Naive B cell (primary cell): ENCODE data around the gene RABIF. TPM values are rescaled to one million over a fixed set of nuclear protein-coding genes. Genes with fewer than 3 reads are reported as not detected.
"Not testable (repeated sequence)": the region's sequence is repeated elsewhere in the genome, so short reads cannot be mapped to it uniquely, and the experiment has no call there.

Experiments
- ATAC-seq, 2 donors: fragments of 150-1000 bp; cut with Tn5 transposase; 2 replicates each; pipeline ENCODE4 v1.10.0; 2021; ENCODE audit warnings: low read depth in 2 of 2, mild to moderate bottlenecking in 2 of 2, moderate library complexity in 2 of 2
- DNase-seq: peaks from one replicate; pipeline ENCODE4 v3.0.0; 2022
- H3K27ac Mint-ChIP-seq, 6 donors: one replicate each; pipeline ENCODE4 v1.8.0; 2020 to 2022; ENCODE audit warnings: mild to moderate bottlenecking in 6 of 6, mixed read lengths in 6 of 6, moderate library complexity in 5 of 6, inconsistent platforms in 2 of 6
- H3K27me3 Mint-ChIP-seq, 3 donors: one replicate each; pipeline ENCODE4 v1.8.0; 2021 to 2022; ENCODE audit warnings: mixed read lengths in 3 of 3, mild to moderate bottlenecking in 1 of 3
- H3K36me3 Mint-ChIP-seq, 2 donors: one replicate each; pipeline ENCODE4 v1.8.0; 2020 to 2022; ENCODE audit warnings: mixed read lengths in 2 of 2, inconsistent platforms in 1 of 2, mild to moderate bottlenecking in 1 of 2
- H3K4me1 Mint-ChIP-seq, 3 donors: one replicate each; pipeline ENCODE4 v1.8.0; 2020 to 2022; ENCODE audit warnings: mixed read lengths in 3 of 3, inconsistent platforms in 1 of 3, mild to moderate bottlenecking in 1 of 3, moderate library complexity in 1 of 3
- H3K4me3 Mint-ChIP-seq, 8 donors: one replicate each; pipeline ENCODE4 v1.8.0; 2020 to 2022; ENCODE audit warnings: mild to moderate bottlenecking in 8 of 8, mixed read lengths in 8 of 8, moderate library complexity in 8 of 8, inconsistent platforms in 2 of 8
- H3K9me3 Mint-ChIP-seq, 7 donors: one replicate each; pipeline ENCODE4 v1.8.0; 2020 to 2022; ENCODE audit warnings: mixed read lengths in 7 of 7, mild to moderate bottlenecking in 5 of 7, inconsistent platforms in 2 of 7, moderate library complexity in 1 of 7
- polyA plus RNA-seq, 6 donors: library from polyadenylated mRNA; unstranded; fragments of 300-500 nt; fragmentation: Illumina TruSeq; gene quantifications; one replicate each; pipeline ENCODE4 v1.2.3, GENCODE V29; 2021; ENCODE audit warnings: low read depth in 6 of 6

RABIF gene
- polyA plus RNA-seq, 6 donors from 2014 or later, result 13.9 to 25.0 (median 19.1) TPM

DNA sequence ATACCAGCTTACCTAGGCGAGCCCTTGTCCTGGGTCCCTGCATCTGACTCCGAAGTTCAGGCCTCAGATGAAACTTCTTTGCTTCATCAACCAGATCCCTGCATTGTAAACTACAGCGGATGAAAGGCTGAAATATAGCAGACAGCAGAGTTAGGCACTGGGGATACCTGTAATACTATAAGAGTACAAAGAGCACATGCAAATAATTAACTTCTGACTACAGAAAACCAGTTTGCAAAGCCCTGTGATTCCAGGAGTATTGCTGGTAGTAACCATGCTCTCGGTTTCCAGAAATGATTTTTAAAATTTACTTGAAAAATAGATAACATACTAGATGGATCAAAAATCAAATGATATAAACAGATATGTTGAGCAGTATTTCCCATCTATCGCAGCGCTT is 20.0 kb upstream of the RABIF start:
- Mint-ChIP-seq H3K9me3 (no peaks in the 10 kb centered on the region), H3K4me3 (no peak overlapping the region), H3K4me1 (peaks cover 0 to 7% (median 0%) of the 10 kb centered on the region in 3 donors), H3K27me3 (no peaks in the 10 kb centered on the region), H3K27ac (no peak overlapping the region), H3K36me3 (peaks cover 35 to 40% of the 10 kb centered on the region in 2 donors)
- DNase-seq (no peak), ATAC-seq (no peak)

DNA sequence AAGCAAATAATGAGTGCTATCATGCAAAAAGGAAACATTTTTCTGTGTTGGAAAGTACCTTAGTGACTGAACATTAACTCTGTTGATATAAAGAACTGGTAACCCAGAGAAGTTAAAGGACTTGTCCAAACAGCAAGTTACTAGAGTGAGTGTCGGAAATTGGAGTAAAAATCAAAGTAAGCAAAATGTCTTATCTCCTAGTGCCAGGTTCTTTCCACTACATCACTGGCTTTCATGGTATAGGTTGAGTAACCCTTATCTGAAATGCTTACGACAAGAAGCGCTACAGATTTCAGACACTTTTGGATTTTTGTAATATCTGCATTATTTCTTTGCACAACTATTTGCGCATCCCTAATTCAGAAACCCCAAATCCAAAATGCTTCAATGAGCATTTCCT is 16.4 kb upstream of the RABIF start:
- Mint-ChIP-seq H3K4me1 (peaks cover 0 to 3% (median 0%) of the 10 kb centered on the region in 3 donors), H3K9me3 (no peaks in the 10 kb centered on the region), H3K27ac (no peak overlapping the region), H3K4me3 (no peak overlapping the region), H3K27me3 (no peaks in the 10 kb centered on the region), H3K36me3 (peaks cover 9 to 13% of the 10 kb centered on the region in 2 donors)
- ATAC-seq, result no peak
- no peak for DNase-seq

DNA sequence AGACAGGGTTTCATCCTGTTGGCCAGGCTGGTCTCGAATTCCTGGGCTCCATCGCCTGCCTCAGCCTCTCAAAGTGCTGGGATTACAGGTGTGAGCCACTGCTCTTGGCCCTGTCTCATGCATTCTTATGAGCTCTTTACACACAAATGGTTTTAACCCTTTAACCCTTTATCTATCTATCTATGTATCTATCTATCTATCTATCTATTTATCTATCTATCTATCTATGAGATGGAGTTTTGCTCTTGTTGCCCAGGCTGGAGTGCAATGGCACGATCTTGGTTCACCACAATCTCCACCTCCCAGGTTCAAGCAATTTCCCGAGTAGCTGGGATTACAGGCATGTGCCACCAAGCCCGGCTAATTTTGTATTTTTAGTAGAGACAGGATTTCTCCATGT is 14.9 kb upstream of the RABIF start:
- H3K27me3 Mint-ChIP-seq, H3K4me1 Mint-ChIP-seq, ATAC-seq, DNase-seq, H3K9me3 Mint-ChIP-seq, H3K36me3 Mint-ChIP-seq: not testable (repeated sequence)
- H3K4me3 Mint-ChIP-seq, result peak overlapping the region in 1 of 8 donors; percentile 15
- peak overlapping the region in 1 of 6 donors; percentile 45 for H3K27ac Mint-ChIP-seq

DNA sequence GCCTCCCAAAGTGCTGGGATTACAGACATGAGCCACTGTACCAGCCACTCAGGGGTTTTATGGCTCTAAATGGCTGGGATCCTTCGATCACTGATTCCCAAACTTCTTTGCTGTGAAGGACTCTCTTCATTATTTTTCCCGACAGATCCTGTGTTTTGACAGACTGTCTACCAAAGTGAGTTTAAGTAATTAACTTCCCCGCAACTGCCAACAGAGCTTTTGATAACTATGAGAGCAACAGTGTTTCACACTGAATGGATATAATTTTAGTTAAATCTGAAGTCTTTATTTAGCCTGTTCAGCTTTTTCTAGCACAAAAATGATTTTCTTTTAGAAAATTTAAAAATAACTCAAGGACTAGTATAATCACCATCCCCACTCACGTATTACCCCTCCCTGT is 12.6 kb upstream of the RABIF start:
- peaks cover 0 to 3% (median 3%) of the 10 kb centered on the region in 3 donors for H3K4me1 Mint-ChIP-seq
- H3K36me3 Mint-ChIP-seq, result peaks cover 0 to 4% of the 10 kb centered on the region in 2 donors
- peak overlapping the region in 2 of 6 donors; percentile 7 to 11 for H3K27ac Mint-ChIP-seq
- H3K9me3 Mint-ChIP-seq, result no peaks in the 10 kb centered on the region
- DNase-seq, result no peak
- ATAC-seq, result no peak
- no peak overlapping the region for H3K4me3 Mint-ChIP-seq
- no peaks in the 10 kb centered on the region for H3K27me3 Mint-ChIP-seq

DNA sequence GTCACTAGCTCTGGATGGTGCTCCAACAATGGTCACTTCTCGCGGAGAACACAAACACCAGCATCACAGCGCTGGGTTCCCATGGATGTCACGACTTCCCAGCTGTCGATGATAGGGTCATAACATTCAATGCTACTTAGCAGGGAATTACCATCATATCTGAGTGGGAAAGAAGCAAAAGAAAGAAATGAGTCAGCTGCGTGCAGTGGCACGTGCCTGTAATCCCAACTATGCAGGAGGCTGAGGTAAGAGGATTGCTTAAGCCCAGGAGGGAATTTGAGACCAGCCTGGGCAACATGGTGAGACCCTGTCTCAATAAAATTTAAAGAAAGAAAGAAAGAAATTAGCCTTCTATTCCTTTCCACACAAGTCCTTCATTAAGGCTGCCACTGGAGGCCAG is 3.6 kb upstream of the RABIF start:
- Mint-ChIP-seq H3K27ac (no peak overlapping the region), H3K36me3 (peaks cover 10 to 29% of the 10 kb centered on the region in 2 donors), H3K4me3 (no peak overlapping the region), H3K4me1 (peaks cover 6 to 19% (median 17%) of the 10 kb centered on the region in 3 donors), H3K9me3 (no peaks in the 10 kb centered on the region), H3K27me3 (no peaks in the 10 kb centered on the region)
- DNase-seq (no peak), ATAC-seq (no peak)

DNA sequence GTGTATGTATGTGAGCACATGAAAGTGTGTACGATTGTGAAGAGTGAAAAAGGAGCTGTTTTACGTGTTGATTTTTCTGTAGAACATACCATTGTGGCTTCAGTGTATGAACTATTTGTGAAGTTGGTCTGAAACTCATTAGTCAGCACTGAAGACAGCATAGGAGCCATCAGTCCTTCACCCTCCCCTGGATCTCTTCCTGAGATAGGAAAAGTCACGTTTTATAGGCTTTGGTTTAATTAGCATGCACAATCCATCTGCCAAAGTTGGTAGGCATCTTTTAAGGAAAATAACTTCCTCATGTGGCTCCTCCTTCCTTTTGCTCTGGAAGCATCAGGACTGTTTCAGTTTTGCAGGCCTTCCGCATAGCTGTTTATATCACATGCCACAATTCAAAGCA is 1.4 kb upstream of the RABIF start:
- Mint-ChIP-seq H3K36me3 (peaks cover 10 to 23% of the 10 kb centered on the region in 2 donors), H3K4me1 (peaks cover 6 to 21% (median 19%) of the 10 kb centered on the region in 3 donors), H3K27me3 (no peaks in the 10 kb centered on the region), H3K9me3 (no peaks in the 10 kb centered on the region), H3K4me3 (peak overlapping the region in 1 of 8 donors; percentile 92), H3K27ac (no peak overlapping the region)
- DNase-seq (no peak), ATAC-seq (no peak)

DNA sequence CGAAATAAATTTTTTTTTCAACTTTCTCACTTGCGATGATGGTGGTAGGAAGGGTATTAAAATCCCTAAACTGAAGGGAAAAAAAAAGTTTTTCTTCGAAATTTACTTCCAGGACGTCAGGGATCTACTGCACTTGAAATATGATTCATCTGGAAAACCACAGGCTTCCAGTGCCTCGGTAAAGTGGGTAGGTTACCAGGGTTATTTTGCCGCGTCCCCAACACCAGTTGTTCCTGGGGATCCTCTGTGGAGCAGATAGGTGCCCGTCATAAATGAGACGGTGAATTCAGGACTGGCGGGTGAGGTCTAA is 773 bp downstream of the RABIF start:
- Mint-ChIP-seq H3K4me3 (peak overlapping the region; percentile 81 to 96 (median 92)), H3K27me3 (no peaks in the 10 kb centered on the region), H3K27ac (peak overlapping the region; percentile 59 to 96 (median 88)), H3K9me3 (no peaks in the 10 kb centered on the region), H3K36me3 (peaks cover 10 to 11% of the 10 kb centered on the region in 2 donors), H3K4me1 (peaks cover 6 to 25% (median 25%) of the 10 kb centered on the region in 3 donors)
- ATAC-seq (no peak), DNase-seq (no peak)

DNA sequence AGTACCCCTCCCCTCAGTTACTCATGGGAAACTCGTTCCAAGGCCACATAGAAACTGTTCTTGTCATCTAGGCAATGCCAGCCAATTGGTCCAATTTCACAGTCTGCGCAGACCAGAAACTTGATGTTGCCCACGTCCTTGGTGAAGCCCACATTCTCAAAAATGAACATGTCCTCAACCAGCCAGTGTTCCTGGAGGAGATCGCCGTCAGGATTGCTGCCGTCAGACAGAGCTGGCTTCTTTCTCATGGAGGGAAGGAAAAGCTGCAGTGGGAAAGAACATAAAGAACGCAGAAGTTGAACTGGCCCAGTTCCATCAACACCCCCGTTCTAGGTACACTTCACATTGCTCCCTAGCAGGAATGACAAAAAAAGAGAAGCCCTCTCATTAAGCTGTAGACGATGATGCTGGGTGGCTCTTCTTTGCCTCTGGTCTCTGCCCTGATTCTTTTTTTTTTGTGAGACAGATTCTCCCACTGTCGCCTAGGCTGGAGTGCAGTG is 7.9 kb downstream of the RABIF start:
- Mint-ChIP-seq H3K36me3 (peaks cover 15 to 16% of the 10 kb centered on the region in 2 donors), H3K4me3 (no peak overlapping the region), H3K27me3 (no peaks in the 10 kb centered on the region), H3K9me3 (no peaks in the 10 kb centered on the region), H3K4me1 (peaks cover 3 to 14% (median 13%) of the 10 kb centered on the region in 3 donors), H3K27ac (no peak overlapping the region)
- DNase-seq, result no peak
- ATAC-seq, result no peak

DNA sequence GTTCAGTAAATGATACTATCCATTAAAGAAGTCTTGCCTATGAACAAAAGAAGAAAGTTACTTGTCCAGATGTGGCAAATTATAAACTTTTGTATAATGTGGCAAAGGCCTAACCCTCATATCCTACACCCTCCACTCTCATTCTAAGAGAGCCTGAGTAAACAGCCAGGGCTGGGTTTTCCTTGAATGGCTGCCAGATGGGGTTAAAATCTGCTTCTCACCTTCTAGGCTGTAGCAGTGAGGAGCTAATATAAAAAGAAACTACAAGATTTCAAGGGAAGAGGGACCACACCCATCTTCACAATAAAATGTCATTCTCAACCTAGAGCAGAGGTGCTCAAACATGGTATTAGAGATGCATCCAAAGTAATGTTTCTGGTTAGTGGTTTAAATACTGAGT is 8.9 kb downstream of the RABIF start:
- H3K9me3 Mint-ChIP-seq, result no peaks in the 10 kb centered on the region
- H3K4me3 Mint-ChIP-seq, result no peak overlapping the region
- ATAC-seq (no peak), DNase-seq (no peak)
- no peak overlapping the region for H3K27ac Mint-ChIP-seq
- H3K4me1 Mint-ChIP-seq, result peaks cover 3 to 14% (median 13%) of the 10 kb centered on the region in 3 donors
- H3K27me3 Mint-ChIP-seq, result no peaks in the 10 kb centered on the region
- peaks cover 15 to 16% of the 10 kb centered on the region in 2 donors for H3K36me3 Mint-ChIP-seq

DNA sequence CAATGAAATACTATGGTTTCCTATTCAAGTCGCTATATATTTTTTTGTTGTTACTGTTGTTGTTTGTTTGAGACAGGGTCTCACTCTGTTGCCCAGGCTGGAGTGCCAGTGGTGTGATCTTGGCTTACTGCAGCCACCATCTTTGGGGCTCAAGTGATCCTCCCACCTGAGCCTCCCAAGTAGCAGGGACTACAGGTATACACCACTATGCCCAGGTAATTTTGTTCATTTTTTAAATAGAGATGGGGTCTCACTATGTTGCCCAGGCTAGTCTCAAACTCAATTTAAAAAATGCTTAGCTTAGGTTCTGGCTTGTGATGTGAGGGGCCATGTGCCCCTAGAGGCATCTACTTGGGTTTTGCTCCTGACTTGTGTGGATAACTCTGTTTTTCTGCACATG is 9.8 kb downstream of the RABIF start:
- peak overlapping the region in 1 of 8 donors; percentile 19 for H3K4me3 Mint-ChIP-seq
- peak overlapping the region in 2 of 6 donors; percentile 45 to 88 for H3K27ac Mint-ChIP-seq
- no peak for ATAC-seq
- no peak for DNase-seq
- no peaks in the 10 kb centered on the region for H3K27me3 Mint-ChIP-seq
- H3K36me3 Mint-ChIP-seq, result peaks cover 15 to 16% of the 10 kb centered on the region in 2 donors
- no peaks in the 10 kb centered on the region for H3K9me3 Mint-ChIP-seq
- H3K4me1 Mint-ChIP-seq, result peaks cover 3 to 14% (median 13%) of the 10 kb centered on the region in 3 donors

DNA sequence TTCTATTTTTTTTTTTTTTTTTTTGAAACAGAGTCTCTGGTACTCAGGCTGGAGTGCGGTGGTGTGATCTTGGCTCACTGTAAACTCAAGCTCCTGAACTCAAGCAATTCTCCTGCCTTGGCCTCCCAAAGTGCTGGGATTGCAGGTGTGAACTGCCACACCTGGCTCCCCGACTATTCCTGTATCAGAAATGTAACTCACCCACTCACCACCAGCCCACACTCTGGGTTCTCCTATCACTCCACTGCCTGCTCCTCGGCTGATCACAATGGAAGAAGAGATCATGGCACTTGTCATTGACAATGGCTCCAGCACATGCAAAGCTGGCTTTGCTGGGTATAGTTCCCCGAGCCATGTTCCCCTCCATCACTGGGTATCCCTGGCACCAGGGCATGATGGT is 15.9 kb downstream of the RABIF start:
- Mint-ChIP-seq H3K9me3 (no peaks in the 10 kb centered on the region), H3K4me3 (peak overlapping the region in 1 of 8 donors; percentile 44), H3K27ac (no peak overlapping the region), H3K27me3 (peaks cover 0 to 8% (median 6%) of the 10 kb centered on the region in 3 donors), H3K36me3 (no peaks in the 10 kb centered on the region), H3K4me1 (peaks cover 0 to 3% (median 0%) of the 10 kb centered on the region in 3 donors)
- ATAC-seq (no peak), DNase-seq (no peak)

DNA sequence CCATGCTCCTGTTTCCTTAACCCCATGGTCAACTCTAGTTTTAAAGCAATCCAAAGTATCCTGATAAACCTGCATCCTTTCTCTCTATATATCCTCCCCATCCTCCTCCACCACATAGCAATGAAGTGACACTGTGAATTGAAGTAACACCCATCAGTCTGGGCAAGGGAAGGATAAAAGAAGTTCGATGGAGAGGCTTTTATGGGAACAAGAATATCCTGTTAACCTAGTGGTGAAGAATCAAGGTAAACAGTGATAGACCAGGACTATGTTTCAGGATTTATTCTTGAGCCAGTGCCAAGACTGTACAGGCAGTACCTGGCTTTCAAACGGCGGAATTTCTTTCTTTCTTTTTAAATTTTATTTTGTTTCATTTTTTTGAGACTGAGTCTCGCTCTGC is 17.6 kb downstream of the RABIF start:
- Mint-ChIP-seq H3K27me3 (peaks cover 4 to 14% (median 8%) of the 10 kb centered on the region in 3 donors), H3K4me3 (no peak overlapping the region), H3K36me3 (no peaks in the 10 kb centered on the region), H3K4me1 (no peaks in the 10 kb centered on the region), H3K27ac (no peak overlapping the region), H3K9me3 (no peaks in the 10 kb centered on the region)
- no peak for DNase-seq
- ATAC-seq, result no peak

DNA sequence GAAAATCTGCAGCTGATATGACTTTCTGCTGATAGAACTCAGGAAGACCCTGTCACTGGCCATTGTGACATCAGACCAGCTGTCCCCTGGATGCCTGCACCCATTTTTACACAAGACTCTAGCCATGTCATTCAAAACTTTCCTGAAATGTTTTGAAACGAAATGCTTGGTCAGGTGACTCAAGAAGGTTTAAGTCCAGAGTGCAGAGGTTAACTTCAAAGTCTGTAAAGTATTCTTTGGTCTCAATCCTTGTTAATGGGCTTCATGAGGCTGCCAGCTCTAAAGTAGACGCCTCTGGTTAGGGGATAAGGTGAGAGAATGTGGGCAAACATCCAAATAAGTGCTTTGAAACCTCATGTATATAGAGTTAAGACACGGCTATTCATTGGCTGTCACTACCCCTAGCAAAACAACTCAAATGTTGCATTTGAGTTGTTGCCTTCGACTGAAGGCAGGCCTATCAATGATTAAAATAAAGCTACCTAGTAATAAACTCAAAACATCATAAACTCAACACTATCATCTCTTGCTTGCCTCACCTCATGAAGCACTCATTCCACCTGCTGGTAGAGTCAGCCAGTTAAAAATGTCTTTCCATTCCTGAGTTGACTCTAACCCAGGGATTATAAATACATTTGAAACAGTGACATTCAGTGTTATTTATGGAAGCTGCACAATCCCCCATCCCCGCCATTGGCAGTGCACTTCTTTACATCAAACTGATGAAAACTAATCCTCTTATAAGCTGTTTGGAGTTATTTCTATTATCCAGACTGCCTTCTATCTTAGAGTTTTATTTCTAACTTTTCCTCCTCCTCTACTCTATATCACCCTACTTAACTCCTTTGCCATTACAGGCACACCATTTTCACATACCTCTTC is 26.0 kb downstream of the RABIF start:
- no peak overlapping the region for H3K27ac Mint-ChIP-seq
- H3K4me3 Mint-ChIP-seq, result peak overlapping the region; percentile 2 to 94 (median 90)
- H3K36me3 Mint-ChIP-seq, result no peaks in the 10 kb centered on the region
- H3K9me3 Mint-ChIP-seq, result no peaks in the 10 kb centered on the region
- H3K4me1 Mint-ChIP-seq, result peaks cover 16 to 18% (median 16%) of the 10 kb centered on the region in 3 donors
- DNase-seq, result no peak
- peaks cover 13 to 57% (median 35%) of the 10 kb centered on the region in 3 donors for H3K27me3 Mint-ChIP-seq
- ATAC-seq, result no peak
